Motor neuron (in vitro differentiated cells): Measurements from ENCODE around the gene TADA3. TPM values are rescaled to one million over a fixed set of nuclear protein-coding genes. Genes with fewer than 3 reads are reported as not detected.

Experiments
- ATAC-seq, 8 experiments: fragments of 200-7000 bp; cut with Tn5 transposase; replicated peaks in 6 of 8; 2 replicates each; pipeline ENCODE4 v1.8.0; 2021; ENCODE audit warnings: mild to moderate bottlenecking in 8 of 8, moderate library complexity in 8 of 8
- H3K27ac ChIP-seq, 2 donors: fragments of 250-450 bp; sonication (Bioruptor Pico); 2 replicates each; pipeline ENCODE4 v1.9.0; 2021; ENCODE audit warnings: antibody characterized with exemption in 2 of 2, mild to moderate bottlenecking in 2 of 2, moderate library complexity in 1 of 2
- H3K4me1 ChIP-seq, 2 donors: fragments of 250-450 bp; sonication (Bioruptor Pico); replicated peaks in 1 of 2; 2 replicates each; pipeline ENCODE4 v1.6.1; 2021; ENCODE audit warnings: antibody characterized with exemption in 2 of 2, mild to moderate bottlenecking in 2 of 2, moderate library complexity in 1 of 2
- H3K4me3 ChIP-seq, 5 donors: fragments of 250-450 bp; sonication (Bioruptor Pico); 2 replicates each; pipeline ENCODE4 v1.9.0; 2021; ENCODE audit warnings: antibody characterized with exemption in 5 of 5, mild to moderate bottlenecking in 5 of 5, moderate library complexity in 4 of 5
- WGBS, 10 experiments: fragments of 450-650 bp; shearing (Covaris generic); methylation state at CpG; one replicate each; pipeline ENCODE4 v1.0.0; 2022; 5-methylcytosine and 5-hydroxymethylcytosine counted together
- in situ Hi-C, 9 experiments: fragments of 400-800 bp; cut with MboI; loops; one replicate each; pipeline ENCODE4 v1.15.0; 2021; ENCODE audit warnings: low sequenced_read_pairs in 9 of 9, low pct_unique_long_range_greater_than_20kb in 2 of 9; ENCODE audit not compliant: unreplicated experiment in 9 of 9
- total RNA-seq, 8 experiments: library from RNA; unstranded; fragments of 300-600 nt; gene quantifications; 2 replicates each; pipeline versions ENCODE4 v1.2.3 to v1.2.4, GENCODE V29; 2022

Gene TADA3
- total RNA-seq, 8 experiments from 2014 or later = 23.0 to 56.2 (median 40.7) TPM

DNA sequence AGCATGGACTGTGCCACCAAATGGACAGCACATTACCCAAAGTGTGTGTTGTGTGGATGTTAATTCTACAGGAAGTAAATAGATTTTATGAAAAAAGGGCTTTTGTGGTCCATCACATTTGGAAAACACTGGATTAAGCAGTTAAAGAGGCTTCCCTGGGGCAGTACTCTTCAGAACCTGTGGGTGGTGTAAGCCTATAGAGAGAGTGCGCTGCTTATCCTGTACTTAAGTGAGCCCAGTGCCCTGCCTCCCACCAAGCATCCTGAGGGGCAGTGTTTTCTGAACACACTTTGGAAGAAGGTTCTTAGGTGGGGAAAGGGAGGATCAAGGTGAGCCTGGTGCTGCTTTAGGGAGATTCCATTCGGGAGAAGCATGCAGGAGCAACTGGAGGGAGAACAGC lies 28.7 kb upstream of the TADA3 start:
- peak in 4 of 8 experiments; percentile 23 to 75 (median 44) for ATAC-seq
- WGBS, 10 experiments = 40 to 80% (median 58%) methylated on average over 1 to 2 of the region's 2 CpGs; no CpG with 5 or more reads in 4 of the 10 experiments
- H3K27ac ChIP-seq = no peak overlapping the region
- H3K4me3 ChIP-seq = no peak overlapping the region
- H3K4me1 ChIP-seq = no peaks in the 10 kb centered on the region
- in situ Hi-C loops = no loop called here

- in situ Hi-C loops = no loop called here
- no peak overlapping the region for H3K27ac ChIP-seq
- no peaks in the 10 kb centered on the region for H3K4me1 ChIP-seq
- H3K4me3 ChIP-seq = no peak overlapping the region
- 91 to 95% (median 95%) methylated on average over 4 to 6 of the region's 12 CpGs; no CpG with 5 or more reads in 7 of the 10 experiments for WGBS, 10 experiments
- peak in 1 of 8 experiments; percentile 6 for ATAC-seq
These were observed 28.3 kb upstream of the TADA3 start for GRCh38 chr3:9820543-9820942.

- no peak for ATAC-seq
- no peaks in the 10 kb centered on the region for H3K4me1 ChIP-seq
- H3K27ac ChIP-seq = no peak overlapping the region
- 86 to 100% (median 98%) methylated on average over 1 to 6 of the region's 7 CpGs; no CpG with 5 or more reads in 4 of the 10 experiments for WGBS, 10 experiments
- in situ Hi-C loops = no loop called here
- no peak overlapping the region for H3K4me3 ChIP-seq
These were observed 26.5 kb upstream of the TADA3 start for GRCh38 chr3:9818666-9819335.

DNA sequence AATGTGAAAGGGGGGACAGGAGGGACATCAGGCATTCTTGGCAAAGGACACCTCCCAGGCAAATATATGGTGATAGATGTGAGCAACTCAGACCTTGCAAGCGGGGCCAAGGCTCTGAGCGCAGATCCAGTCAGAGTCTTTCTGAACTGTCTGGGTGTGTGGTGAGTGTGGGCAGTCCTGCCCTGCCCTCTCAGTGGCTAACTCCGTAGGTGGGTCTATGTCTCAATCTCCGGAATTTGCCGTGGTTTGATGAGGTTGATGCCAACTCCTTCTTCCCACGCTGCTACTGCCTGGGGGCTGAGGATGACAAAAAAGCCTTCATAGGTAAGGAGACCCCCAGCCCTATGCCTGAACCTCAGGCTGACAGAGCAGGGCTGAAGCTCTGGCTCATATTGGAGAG lies 25.2 kb upstream of the TADA3 start:
- H3K4me1 ChIP-seq = no peaks in the 10 kb centered on the region
- in situ Hi-C loops = no loop called here
- WGBS, 10 experiments = 95 to 100% (median 100%) methylated on average over 1 to 5 of the region's 6 CpGs; no CpG with 5 or more reads in 4 of the 10 experiments
- H3K27ac ChIP-seq = no peak overlapping the region
- no peak overlapping the region for H3K4me3 ChIP-seq
- no peak for ATAC-seq

DNA sequence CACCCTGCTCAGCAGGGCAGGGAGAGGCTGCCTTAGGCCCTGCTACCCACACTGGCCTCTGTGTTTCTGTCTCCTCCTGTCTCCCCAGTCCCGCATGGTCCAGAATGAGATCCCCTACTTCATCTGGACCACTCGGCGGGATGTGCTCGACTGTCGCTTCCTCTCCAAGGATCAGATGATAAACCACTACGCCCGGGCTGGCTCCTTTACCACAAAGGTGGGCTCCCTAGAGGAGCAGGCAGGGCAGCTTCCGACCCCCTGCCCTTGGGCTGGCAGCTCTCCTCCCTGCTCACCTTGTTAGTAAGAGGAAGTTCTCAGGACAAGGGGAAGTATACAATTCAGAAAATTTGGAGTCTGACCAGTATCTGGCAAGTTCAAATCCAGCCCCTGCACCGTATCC lies 23.7 kb upstream of the TADA3 start:
- in situ Hi-C loops = no loop called here
- no peak overlapping the region for H3K4me3 ChIP-seq
- 80 to 100% (median 90%) methylated on average over 1 to 6 of the region's 9 CpGs; no CpG with 5 or more reads in 2 of the 10 experiments for WGBS, 10 experiments
- no peak overlapping the region for H3K27ac ChIP-seq
- peak in 1 of 8 experiments; percentile 21 for ATAC-seq
- no peaks in the 10 kb centered on the region for H3K4me1 ChIP-seq

DNA sequence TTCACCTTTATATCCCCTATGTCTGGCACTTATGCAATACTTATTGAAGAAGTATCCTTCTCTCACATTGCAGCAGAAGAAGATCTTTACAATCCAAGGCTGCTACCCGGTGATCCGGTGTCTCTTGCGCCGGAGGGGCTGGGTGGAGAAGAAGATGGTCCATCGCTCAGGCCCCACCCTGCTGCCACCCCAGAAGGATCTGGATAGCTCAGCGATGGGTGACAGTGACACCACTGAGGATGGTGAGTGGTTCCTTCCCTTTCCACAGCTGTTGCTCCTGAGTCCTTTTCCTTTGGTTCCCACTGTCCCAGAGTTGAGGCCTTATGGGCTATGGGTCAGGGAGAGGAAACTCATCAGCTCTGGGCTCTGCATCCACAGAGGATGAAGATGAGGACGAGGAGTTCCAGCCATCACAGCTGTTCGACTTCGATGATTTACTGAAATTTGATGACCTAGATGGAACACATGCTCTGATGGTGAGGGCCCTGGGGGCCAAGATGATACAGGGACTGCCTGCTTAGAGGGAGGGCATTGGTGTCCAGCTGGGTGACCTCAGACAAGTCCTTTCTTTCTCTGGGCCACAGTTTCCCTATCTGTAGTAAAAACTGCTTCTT lies 20.7 kb upstream of the TADA3 start:
- no peak overlapping the region for H3K4me3 ChIP-seq
- in situ Hi-C loops = no loop called here
- no peak for ATAC-seq
- peaks cover 13 to 17% of the 10 kb centered on the region in 2 donors for H3K4me1 ChIP-seq
- WGBS, 10 experiments = 90 to 100% (median 94%) methylated on average over 3 to 6 of the region's 9 CpGs; no CpG with 5 or more reads in 2 of the 10 experiments
- no peak overlapping the region for H3K27ac ChIP-seq

DNA sequence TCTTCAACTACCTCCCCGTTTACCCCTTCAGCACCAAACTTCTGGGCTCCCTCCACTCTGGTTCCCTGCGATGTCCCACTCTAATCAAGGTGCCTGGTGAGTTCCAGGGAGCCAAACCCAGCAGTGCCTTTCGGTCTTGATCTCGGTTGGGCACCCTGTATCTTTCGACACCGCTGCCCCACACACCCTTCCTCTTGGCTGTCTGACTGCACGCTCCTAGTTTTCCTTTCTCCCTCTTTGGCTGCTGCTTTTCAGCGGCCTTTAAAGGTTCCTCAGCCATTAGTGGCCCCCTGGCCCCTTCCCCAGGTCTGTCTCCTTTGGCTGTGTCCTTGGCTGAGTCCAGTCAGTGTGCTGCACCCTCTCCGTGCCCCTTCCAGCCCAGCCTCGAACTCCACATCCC lies 18.6 kb upstream of the TADA3 start:
- in situ Hi-C loops = no loop called here
- peak in 1 of 8 experiments; percentile 1 for ATAC-seq
- Histone ChIP-seq H3K27ac (no peak overlapping the region), H3K4me3 (no peak overlapping the region), H3K4me1 (peaks cover 13 to 17% of the 10 kb centered on the region in 2 donors)
- 0 to 95% (median 81%) methylated on average over 1 to 7 of the region's 10 CpGs; no CpG with 5 or more reads in 3 of the 10 experiments for WGBS, 10 experiments

DNA sequence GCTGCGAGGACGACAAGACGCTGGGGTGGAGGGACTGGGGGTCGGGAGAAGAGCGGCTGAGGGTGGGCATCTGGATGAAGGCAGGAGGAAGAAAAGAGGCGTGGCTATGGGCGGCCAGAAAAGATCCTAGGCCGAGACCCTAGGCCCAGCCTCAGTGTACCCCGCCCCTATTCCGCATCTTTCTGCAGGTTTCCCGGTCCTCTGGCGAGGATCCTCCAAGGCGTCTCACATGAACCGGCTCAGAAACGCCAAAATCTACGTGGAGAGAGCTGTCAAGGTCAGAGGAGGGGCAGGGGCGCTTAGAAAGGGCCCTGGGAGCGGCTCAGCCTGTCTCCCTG lies 18.1 kb upstream of the TADA3 start:
- WGBS, 10 experiments = 0 to 80% (median 29%) methylated on average over 1 to 6 of the region's 18 CpGs; no CpG with 5 or more reads in 5 of the 10 experiments
- H3K27ac ChIP-seq = peak overlapping the region in 1 of 2 donors; percentile 45
- in situ Hi-C loops = no loop called here

GRCh38 chr3:9809615-9810432 lies 17.6 kb upstream of the TADA3 start, which contains the start of gene TTLL3:
TTLL3 (plus strand) TSS chr3:9810262; CDS start chr3:9810662, 400 bp downstream.
- Histone ChIP-seq H3K27ac (peak within 1 kb of the TSS; percentile 42 to 45), H3K4me1 (peaks cover 13 to 17% of the 10 kb centered on the region in 2 donors), H3K4me3 (peak within 1 kb of the TSS; percentile 27 to 42 (median 29))
- 10 to 71% (median 27%) methylated on average over 1 to 10 of the region's 76 CpGs; no CpG with 5 or more reads in 2 of the 10 experiments for WGBS, 10 experiments
- ATAC-seq = peak; percentile 67 to 89 (median 84)
- in situ Hi-C loops = no loop called here

More for the DNA sequence above, 18.1 kb upstream of the TADA3 start:
- Histone ChIP-seq H3K4me3 (peak overlapping the region; percentile 27 to 42 (median 29)), H3K4me1 (peaks cover 13 to 17% of the 10 kb centered on the region in 2 donors)
- peak in 2 of 8 experiments; percentile 7 to 13 for ATAC-seq

DNA sequence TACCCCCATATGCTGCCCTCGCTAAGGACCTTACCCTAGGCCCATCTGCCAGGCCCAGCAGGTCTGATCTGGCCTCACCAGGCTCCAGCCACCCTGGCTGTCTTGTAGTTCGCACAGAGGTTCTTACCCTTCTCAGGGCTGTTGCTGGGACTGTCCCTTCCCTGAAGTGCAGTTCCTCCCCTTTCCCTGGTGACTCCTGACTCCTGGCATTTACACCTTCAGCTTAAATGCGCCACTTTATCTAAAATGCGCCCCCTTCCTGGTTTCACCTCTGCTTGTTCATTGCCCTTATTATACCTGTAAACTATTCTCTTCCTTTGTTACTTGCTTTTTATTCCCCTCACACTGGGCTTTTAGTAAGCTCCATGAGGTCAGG lies 17.0 kb upstream of the TADA3 start:
- WGBS, 10 experiments = 83 to 100% (median 96%) methylated on average over 1 to 4 of the region's 4 CpGs; no CpG with 5 or more reads in 2 of the 10 experiments
- no peak overlapping the region for H3K4me3 ChIP-seq
- peak overlapping the region; percentile 42 to 45 for H3K27ac ChIP-seq
- in situ Hi-C loops = no loop called here
- H3K4me1 ChIP-seq = peaks cover 13 to 17% of the 10 kb centered on the region in 2 donors
- peak in 1 of 8 experiments; percentile 2 for ATAC-seq

GRCh38 chr3:9808345-9809037 lies 16.2 kb upstream of the TADA3 start:
- Histone ChIP-seq H3K4me1 (peaks cover 13 to 17% of the 10 kb centered on the region in 2 donors), H3K27ac (no peak overlapping the region), H3K4me3 (no peak overlapping the region)
- WGBS, 10 experiments = 33 to 92% (median 78%) methylated on average over 1 to 4 of the region's 7 CpGs; no CpG with 5 or more reads in 5 of the 10 experiments
- peak in 2 of 8 experiments; percentile 4 to 8 for ATAC-seq
- in situ Hi-C loops = no loop called here

DNA sequence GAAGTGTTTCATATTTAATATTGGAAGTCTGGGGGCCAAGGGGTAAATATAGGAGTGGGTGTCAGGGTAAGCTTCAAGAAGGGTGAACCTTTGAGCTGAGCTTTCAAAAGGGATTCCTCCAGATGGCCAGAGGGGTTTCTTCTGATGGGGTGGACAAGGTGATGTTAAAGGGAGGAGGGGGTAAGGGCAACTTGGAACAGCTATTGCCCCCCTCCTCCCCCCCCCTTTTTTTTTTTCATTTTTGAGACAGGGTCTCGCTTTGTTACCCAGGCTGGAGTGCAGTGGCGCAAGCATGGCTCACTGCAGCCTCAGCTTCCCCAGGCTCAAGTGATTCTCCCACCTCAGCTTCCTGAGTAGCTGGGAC lies 15.7 kb upstream of the TADA3 start:
- no peak overlapping the region for H3K27ac ChIP-seq
- peaks cover 13 to 17% of the 10 kb centered on the region in 2 donors for H3K4me1 ChIP-seq
- no peak overlapping the region for H3K4me3 ChIP-seq
- in situ Hi-C loops = no loop called here
- WGBS, 10 experiments = 80 to 100% (median 100%) methylated on average over 1 to 2 of the region's 2 CpGs; no CpG with 5 or more reads in 7 of the 10 experiments
- no peak for ATAC-seq
